Kidney (tissue), 14 donors: ENCODE data around the gene SEC11A. TPM values are rescaled to one million over a fixed set of nuclear protein-coding genes. Genes with fewer than 3 reads are reported as not detected.

ENCODE experiments used
- DNase-seq, 5 donors: peaks; one replicate each; pipeline ENCODE4 v3.0.0-alpha.2; 2013 to 2020
- FAIRE-seq: peaks from 2 replicates; lab custom pipeline; 2012; peaks lifted over from hg19 to GRCh38; lab: Jason Lieb, UNC
- H3K27ac ChIP-seq, 2 donors: one replicate each; pipeline ENCODE4 v1.7.0; 2013; ENCODE audit warnings: low read depth in 2 of 2, low read length in 2 of 2, inconsistent platforms in 1 of 2
- H3K27me3 ChIP-seq: one replicate; pipeline ENCODE4 v1.7.1; 2013; ENCODE audit warnings: low read length, inconsistent platforms; ENCODE audit not compliant: control insufficient read depth, insufficient read depth
- H3K36me3 ChIP-seq, 3 donors: one replicate each; pipeline versions ENCODE4 v1.7.0 to v1.7.1; 2013; ENCODE audit warnings: low read length in 3 of 3, control low read depth in 1 of 3, inconsistent platforms in 1 of 3; ENCODE audit not compliant: insufficient read depth in 3 of 3, control insufficient read depth in 2 of 3
- H3K4me1 ChIP-seq, 3 donors: one replicate each; pipeline versions ENCODE4 v1.7.0 to v1.7.1; 2013; ENCODE audit warnings: low read length in 3 of 3, inconsistent platforms in 1 of 3, low read depth in 1 of 3; ENCODE audit not compliant: control insufficient read depth in 2 of 3, insufficient read depth in 2 of 3
- H3K4me3 ChIP-seq, 3 donors: one replicate each; pipeline versions ENCODE4 v1.7.0 to v1.8.1; 2013; ENCODE audit warnings: low read length in 3 of 3, control low read depth in 1 of 3, inconsistent platforms in 1 of 3
- H3K9ac ChIP-seq, 3 donors: one replicate each; pipeline versions ENCODE4 v1.7.0 to v1.7.1; 2013; ENCODE audit warnings: low read length in 3 of 3, control low read depth in 1 of 3, inconsistent platforms in 1 of 3
- H3K9me3 ChIP-seq, 3 donors: one replicate each; pipeline versions ENCODE4 v1.7.0 to v1.7.1; 2013; ENCODE audit warnings: low read length in 3 of 3, control low read depth in 1 of 3, inconsistent platforms in 1 of 3; ENCODE audit not compliant: control insufficient read depth in 2 of 3, insufficient read depth in 1 of 3
- intact Hi-C: fragments of 100-400 bp; cut with DNase I; formaldehyde crosslinking; loops from one replicate; pipeline ENCODE4 v1.11.1; 2022
- polyA plus RNA-seq: library from polyadenylated mRNA; stranded (reverse); fragments of 350-450 nt; fragmentation: Illumina TruSeq; extraction: RNeasy Lipid Tissue Mini Kit (QIAGEN cat#74804); gene quantifications from one replicate; pipeline ENCODE4 v1.2.3, GENCODE V29; 2014; ENCODE audit warnings: low read depth, low replicate concordance; ENCODE audit not compliant: insufficient read depth
- total RNA-seq: library from RNA; stranded (reverse); fragmentation: NEBNext Ultra II Directional; extraction: Animal tissue kit (Norgen Biotek cat#: 25700); gene quantifications from one replicate; pipeline ENCODE4 v1.2.1, GENCODE V29; 2021
- TF ChIP-seq, protein P1 (sequence below): IDR thresholded peaks from 3 replicates; pipeline ENCODE4 v1.5.1; 2012; ENCODE audit warnings: mild to moderate bottlenecking, moderate library complexity, borderline replicate concordance; ENCODE audit not compliant: insufficient read depth; ENCODE audit errors: extremely low read depth
- donor health status: control.
- donor health status: control.
- donor health status: control.
- donor health status: control.
- donor health status: control.
- donor health status: DM: yes; HTN: yes; CAD: no.
- donor health status: Normal renal cell carcinoma (clear cell type).

Gene SEC11A
- total and polyA plus RNA-seq, 2 donors from 2014 or later: 147 to 161 TPM

DNA sequence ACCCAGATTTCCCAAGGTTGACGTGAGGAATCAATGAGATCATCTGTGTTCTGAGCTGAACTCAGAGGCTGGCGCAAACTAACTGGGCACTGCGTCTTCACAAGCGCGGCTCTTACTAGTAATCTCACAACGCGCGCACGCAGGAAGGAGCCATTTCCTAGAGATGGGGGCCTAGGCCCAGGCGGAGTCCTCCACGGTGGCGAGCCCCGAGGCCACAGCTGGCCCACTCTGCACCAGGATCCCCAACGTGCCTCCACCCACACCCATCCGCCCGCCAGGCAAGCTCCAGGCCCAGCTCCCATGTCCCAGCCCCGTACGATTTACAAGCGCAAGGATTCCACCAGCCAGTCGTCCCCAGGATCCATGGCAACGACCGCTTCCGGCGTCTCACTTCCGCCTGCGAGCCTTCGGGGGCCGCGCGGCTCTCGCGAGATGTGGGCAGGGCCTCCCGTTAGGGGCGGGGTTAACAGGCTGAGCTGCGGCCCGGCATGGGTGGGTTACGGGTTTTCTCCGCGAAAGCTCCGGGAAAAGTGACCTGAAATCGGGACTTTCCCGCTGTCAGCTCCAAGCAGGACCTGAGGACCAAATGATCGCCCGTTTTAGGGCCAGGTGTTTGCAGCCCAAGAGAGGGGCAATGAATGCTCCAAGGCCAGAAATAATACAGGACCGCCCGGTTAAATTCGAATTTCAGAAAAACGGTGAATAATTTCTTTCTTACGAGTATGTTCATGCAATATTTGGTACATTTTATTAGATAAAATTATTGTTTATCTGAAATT, 61.8 kb downstream of the SEC11A start, which contains the start of gene WDR73:
TSS of gene WDR73 (minus strand) at position 374 of the 779 bp plus-strand sequence. CDS start at position 365, 9 bp downstream.
- Histone ChIP-seq H3K27me3 (no peaks in the 10 kb centered on the region), H3K4me1 (peaks cover 0 to 35% (median 11%) of the 10 kb centered on the region in 3 donors), H3K4me3 (peak within 1 kb of the TSS; percentile 97 to 99 (median 99)), H3K9me3 (no peaks in the 10 kb centered on the region), H3K9ac (peak within 1 kb of the TSS; percentile 96 to 97 (median 97)), H3K36me3 (peaks cover 4 to 18% (median 12%) of the 10 kb centered on the region in 3 donors), H3K27ac (peak within 1 kb of the TSS; percentile 78 to 93)
- TF ChIP-seq, protein P1, sequence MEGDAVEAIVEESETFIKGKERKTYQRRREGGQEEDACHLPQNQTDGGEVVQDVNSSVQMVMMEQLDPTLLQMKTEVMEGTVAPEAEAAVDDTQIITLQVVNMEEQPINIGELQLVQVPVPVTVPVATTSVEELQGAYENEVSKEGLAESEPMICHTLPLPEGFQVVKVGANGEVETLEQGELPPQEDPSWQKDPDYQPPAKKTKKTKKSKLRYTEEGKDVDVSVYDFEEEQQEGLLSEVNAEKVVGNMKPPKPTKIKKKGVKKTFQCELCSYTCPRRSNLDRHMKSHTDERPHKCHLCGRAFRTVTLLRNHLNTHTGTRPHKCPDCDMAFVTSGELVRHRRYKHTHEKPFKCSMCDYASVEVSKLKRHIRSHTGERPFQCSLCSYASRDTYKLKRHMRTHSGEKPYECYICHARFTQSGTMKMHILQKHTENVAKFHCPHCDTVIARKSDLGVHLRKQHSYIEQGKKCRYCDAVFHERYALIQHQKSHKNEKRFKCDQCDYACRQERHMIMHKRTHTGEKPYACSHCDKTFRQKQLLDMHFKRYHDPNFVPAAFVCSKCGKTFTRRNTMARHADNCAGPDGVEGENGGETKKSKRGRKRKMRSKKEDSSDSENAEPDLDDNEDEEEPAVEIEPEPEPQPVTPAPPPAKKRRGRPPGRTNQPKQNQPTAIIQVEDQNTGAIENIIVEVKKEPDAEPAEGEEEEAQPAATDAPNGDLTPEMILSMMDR: no peak
- DNase-seq (peak; percentile 97 to 99 (median 99)), FAIRE-seq (no peak)
- intact Hi-C loops: no loop called here

DNA sequence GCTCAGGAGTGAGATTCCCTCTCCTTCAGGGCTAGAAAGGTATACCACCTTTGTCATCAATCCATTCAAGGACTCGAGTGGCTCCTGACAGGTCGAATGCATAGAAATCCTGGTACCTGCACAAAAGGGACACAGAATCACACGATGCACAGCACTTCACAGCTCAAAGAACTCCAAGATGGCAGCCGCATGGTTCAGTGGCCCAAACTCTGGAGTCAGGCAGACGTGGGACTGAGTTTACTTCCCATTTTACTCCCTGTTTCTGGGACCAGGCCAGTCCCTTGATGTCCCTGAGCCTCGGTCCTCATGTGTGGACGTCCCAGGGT, 62.4 kb downstream of the SEC11A start:
- peaks cover 0 to 31% (median 11%) of the 10 kb centered on the region in 3 donors for H3K4me1 ChIP-seq
- DNase-seq (no peak), FAIRE-seq (no peak)

DNA sequence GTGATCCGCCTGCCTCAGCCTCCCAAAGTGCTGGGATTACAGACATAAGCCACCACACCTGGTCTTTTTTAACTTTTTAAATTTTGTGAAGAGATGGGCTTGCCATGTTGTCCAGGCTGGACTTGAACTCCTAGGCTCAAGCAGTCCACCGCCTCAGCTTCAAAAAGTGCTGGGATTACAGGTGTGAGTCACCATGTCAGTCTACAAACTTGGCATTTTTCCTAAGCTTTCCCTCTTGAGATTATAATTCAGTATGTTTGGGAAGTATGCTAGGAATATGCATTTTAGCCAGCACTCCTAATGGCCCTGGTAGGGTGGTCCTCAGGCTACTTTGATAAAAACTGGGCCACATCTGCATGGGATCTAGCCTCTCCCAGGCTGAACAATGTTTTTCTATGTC, 66.2 kb downstream of the SEC11A start:
- Histone ChIP-seq H3K27me3 (no peaks in the 10 kb centered on the region), H3K36me3 (peaks cover 7 to 56% (median 45%) of the 10 kb centered on the region in 3 donors), H3K9me3 (no peaks in the 10 kb centered on the region), H3K4me1 (peaks cover 0 to 21% (median 5%) of the 10 kb centered on the region in 3 donors), H3K4me3 (no peak overlapping the region), H3K9ac (no peak overlapping the region), H3K27ac (no peak overlapping the region)
- FAIRE-seq: no peak
- intact Hi-C loops: no loop called here
- TF ChIP-seq, protein P1: no peak
- DNase-seq: no peak

More for the DNA sequence above, 62.4 kb downstream of the SEC11A start:
- peak overlapping the region; percentile 97 to 99 (median 99) for H3K4me3 ChIP-seq
- H3K9ac ChIP-seq: peak overlapping the region; percentile 94 to 97 (median 96)
- intact Hi-C loops: no loop called here
- peaks cover 4 to 23% (median 18%) of the 10 kb centered on the region in 3 donors for H3K36me3 ChIP-seq
- no peaks in the 10 kb centered on the region for H3K27me3 ChIP-seq
- H3K9me3 ChIP-seq: no peaks in the 10 kb centered on the region
- TF ChIP-seq, protein P1: no peak
- H3K27ac ChIP-seq: peak overlapping the region; percentile 78 to 93
